HG02938 (cell line): ENCODE results near the gene SIAH2.

Source experiments
- ATAC-seq: cut with Tn5 transposase; IDR thresholded peaks from one replicate; pipeline ENCODE4 v1.9.1; 2021; ENCODE audit warnings: mild to moderate bottlenecking, moderate library complexity; ENCODE audit not compliant: unreplicated experiment

SIAH2 gene

GRCh38 chr3:150749255-150749654 lies 13.7 kb downstream of the SIAH2 start:
- ATAC-seq: no peak

- ATAC-seq: no peak
These were observed 14.3 kb downstream of the SIAH2 start for GRCh38 chr3:150748684-150749047.

- no peak for ATAC-seq
These were observed 14.9 kb downstream of the SIAH2 start for GRCh38 chr3:150747886-150748683.

GRCh38 chr3:150746791-150747590 lies 16.0 kb downstream of the SIAH2 start:
- no peak for ATAC-seq

- ATAC-seq: no peak
These were observed 17.1 kb downstream of the SIAH2 start for GRCh38 chr3:150745832-150746231.

- no peak for ATAC-seq
These were observed 18.1 kb downstream of the SIAH2 start for GRCh38 chr3:150744919-150745211.

- ATAC-seq: no peak
These were observed 18.7 kb downstream of the SIAH2 start for GRCh38 chr3:150744041-150744918.

GRCh38 chr3:150743508-150743907 lies 19.5 kb downstream of the SIAH2 start:
- ATAC-seq: no peak

GRCh38 chr3:150742679-150743078 lies 20.3 kb downstream of the SIAH2 start:
- no peak for ATAC-seq

- ATAC-seq: no peak
These were observed 20.8 kb downstream of the SIAH2 start for GRCh38 chr3:150742141-150742523.

GRCh38 chr3:150741497-150742140 lies 21.4 kb downstream of the SIAH2 start:
- ATAC-seq: no peak

GRCh38 chr3:150740733-150741496 lies 22.1 kb downstream of the SIAH2 start:
- ATAC-seq: no peak

GRCh38 chr3:150739877-150740645 lies 22.9 kb downstream of the SIAH2 start:
- peak; percentile 23 for ATAC-seq

GRCh38 chr3:150739200-150739863 lies 23.6 kb downstream of the SIAH2 start:
- peak; percentile 28 for ATAC-seq

GRCh38 chr3:150738688-150739087 lies 24.3 kb downstream of the SIAH2 start:
- ATAC-seq: no peak

GRCh38 chr3:150737874-150738679 lies 24.9 kb downstream of the SIAH2 start:
- ATAC-seq: no peak

GRCh38 chr3:150736903-150737832 lies 25.8 kb downstream of the SIAH2 start:
- ATAC-seq: no peak
